ENCODE results near the gene SLC39A11. TPM values are rescaled to one million over a fixed set of nuclear protein-coding genes. Genes with fewer than 3 reads are reported as not detected.

SLC39A11 gene
- total and polyA plus RNA-seq, 4 donors: 18.9 to 44.9 (median 28.2) TPM

DNA sequence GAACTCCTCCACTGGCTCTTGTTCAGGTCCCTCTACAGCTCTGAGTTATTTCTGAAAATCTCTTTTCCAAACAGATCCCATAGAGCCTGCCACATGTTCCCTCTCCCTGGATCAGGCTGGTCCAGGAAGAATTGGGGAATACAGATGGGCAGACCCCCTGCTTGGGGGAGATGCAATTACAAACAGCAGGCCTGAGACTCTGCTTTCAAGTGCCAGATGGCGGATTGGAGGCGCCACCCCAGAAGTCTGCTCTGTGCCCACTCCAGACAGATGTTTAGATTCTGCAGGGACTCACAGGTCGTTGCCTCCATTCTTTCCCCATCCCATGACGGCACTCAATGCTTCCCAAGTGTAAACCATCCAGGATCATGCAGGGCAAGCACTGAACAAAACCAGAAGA, 316.6 kb downstream of the SLC39A11 start:
- Histone ChIP-seq H3K4me3 (ENCODE audit: low read depth in 1 of 3, low read length in 3 of 3) (no peak overlapping the region), H3K27ac (ENCODE audit: low read depth in 1 of 2, low read length in 2 of 2) (no peak overlapping the region), H3K36me3 (ENCODE audit: control insufficient read depth in 4 of 4, insufficient read depth in 3 of 4, low read depth in 1 of 4, low read length in 3 of 4) (peaks cover 0 to 4% (median 2%) of the 10 kb centered on the region in 4 donors), H3K9me3 (ENCODE audit: control insufficient read depth in 4 of 4, low read length in 3 of 4) (no peaks in the 10 kb centered on the region), H3K27me3 (ENCODE audit: control insufficient read depth in 4 of 4, insufficient read depth in 4 of 4, low read length in 3 of 4) (no peaks in the 10 kb centered on the region), H3K9ac (ENCODE audit: low read depth in 1 of 2, low read length in 2 of 2) (no peak overlapping the region), H3K4me1 (ENCODE audit: control insufficient read depth in 4 of 4, insufficient read depth in 4 of 4, low read length in 3 of 4) (no peaks in the 10 kb centered on the region)
- no peak for DNase-seq (ENCODE audit: low spot score)
- TF ChIP-seq EGR1 (IDR thresholded peaks at IDR 0.05; ENCODE audit: low read depth in 2 of 2): no peak
- TF ChIP-seq, protein P1, sequence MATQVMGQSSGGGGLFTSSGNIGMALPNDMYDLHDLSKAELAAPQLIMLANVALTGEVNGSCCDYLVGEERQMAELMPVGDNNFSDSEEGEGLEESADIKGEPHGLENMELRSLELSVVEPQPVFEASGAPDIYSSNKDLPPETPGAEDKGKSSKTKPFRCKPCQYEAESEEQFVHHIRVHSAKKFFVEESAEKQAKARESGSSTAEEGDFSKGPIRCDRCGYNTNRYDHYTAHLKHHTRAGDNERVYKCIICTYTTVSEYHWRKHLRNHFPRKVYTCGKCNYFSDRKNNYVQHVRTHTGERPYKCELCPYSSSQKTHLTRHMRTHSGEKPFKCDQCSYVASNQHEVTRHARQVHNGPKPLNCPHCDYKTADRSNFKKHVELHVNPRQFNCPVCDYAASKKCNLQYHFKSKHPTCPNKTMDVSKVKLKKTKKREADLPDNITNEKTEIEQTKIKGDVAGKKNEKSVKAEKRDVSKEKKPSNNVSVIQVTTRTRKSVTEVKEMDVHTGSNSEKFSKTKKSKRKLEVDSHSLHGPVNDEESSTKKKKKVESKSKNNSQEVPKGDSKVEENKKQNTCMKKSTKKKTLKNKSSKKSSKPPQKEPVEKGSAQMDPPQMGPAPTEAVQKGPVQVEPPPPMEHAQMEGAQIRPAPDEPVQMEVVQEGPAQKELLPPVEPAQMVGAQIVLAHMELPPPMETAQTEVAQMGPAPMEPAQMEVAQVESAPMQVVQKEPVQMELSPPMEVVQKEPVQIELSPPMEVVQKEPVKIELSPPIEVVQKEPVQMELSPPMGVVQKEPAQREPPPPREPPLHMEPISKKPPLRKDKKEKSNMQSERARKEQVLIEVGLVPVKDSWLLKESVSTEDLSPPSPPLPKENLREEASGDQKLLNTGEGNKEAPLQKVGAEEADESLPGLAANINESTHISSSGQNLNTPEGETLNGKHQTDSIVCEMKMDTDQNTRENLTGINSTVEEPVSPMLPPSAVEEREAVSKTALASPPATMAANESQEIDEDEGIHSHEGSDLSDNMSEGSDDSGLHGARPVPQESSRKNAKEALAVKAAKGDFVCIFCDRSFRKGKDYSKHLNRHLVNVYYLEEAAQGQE (IDR thresholded peaks at IDR 0.05): no peak
- TF ChIP-seq, protein P2, sequence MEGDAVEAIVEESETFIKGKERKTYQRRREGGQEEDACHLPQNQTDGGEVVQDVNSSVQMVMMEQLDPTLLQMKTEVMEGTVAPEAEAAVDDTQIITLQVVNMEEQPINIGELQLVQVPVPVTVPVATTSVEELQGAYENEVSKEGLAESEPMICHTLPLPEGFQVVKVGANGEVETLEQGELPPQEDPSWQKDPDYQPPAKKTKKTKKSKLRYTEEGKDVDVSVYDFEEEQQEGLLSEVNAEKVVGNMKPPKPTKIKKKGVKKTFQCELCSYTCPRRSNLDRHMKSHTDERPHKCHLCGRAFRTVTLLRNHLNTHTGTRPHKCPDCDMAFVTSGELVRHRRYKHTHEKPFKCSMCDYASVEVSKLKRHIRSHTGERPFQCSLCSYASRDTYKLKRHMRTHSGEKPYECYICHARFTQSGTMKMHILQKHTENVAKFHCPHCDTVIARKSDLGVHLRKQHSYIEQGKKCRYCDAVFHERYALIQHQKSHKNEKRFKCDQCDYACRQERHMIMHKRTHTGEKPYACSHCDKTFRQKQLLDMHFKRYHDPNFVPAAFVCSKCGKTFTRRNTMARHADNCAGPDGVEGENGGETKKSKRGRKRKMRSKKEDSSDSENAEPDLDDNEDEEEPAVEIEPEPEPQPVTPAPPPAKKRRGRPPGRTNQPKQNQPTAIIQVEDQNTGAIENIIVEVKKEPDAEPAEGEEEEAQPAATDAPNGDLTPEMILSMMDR (IDR thresholded peaks at IDR 0.05; ENCODE audit: low read depth, low read length, missing input control): no peak
- TF ChIP-seq GABPA (IDR thresholded peaks at IDR 0.05 in 1 of 2, conservative IDR thresholded peaks at IDR 0.05 in 1 of 2): no peak
- TF ChIP-seq FOXA1 (IDR thresholded peaks at IDR 0.05): no peak
- TF ChIP-seq RAD21 (IDR thresholded peaks at IDR 0.05): no peak
- TF ChIP-seq HNF4A (conservative IDR thresholded peaks at IDR 0.05): no peak
- TF ChIP-seq, protein P3, sequence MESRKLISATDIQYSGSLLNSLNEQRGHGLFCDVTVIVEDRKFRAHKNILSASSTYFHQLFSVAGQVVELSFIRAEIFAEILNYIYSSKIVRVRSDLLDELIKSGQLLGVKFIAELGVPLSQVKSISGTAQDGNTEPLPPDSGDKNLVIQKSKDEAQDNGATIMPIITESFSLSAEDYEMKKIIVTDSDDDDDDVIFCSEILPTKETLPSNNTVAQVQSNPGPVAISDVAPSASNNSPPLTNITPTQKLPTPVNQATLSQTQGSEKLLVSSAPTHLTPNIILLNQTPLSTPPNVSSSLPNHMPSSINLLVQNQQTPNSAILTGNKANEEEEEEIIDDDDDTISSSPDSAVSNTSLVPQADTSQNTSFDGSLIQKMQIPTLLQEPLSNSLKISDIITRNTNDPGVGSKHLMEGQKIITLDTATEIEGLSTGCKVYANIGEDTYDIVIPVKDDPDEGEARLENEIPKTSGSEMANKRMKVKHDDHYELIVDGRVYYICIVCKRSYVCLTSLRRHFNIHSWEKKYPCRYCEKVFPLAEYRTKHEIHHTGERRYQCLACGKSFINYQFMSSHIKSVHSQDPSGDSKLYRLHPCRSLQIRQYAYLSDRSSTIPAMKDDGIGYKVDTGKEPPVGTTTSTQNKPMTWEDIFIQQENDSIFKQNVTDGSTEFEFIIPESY (IDR thresholded peaks at IDR 0.05): no peak
- no peak for TF ChIP-seq RXRA (IDR thresholded peaks at IDR 0.05)
- TF ChIP-seq JUND (IDR thresholded peaks at IDR 0.05): no peak
- WGBS: 87% methylated on average over 4 of the region's 4 CpGs

DNA sequence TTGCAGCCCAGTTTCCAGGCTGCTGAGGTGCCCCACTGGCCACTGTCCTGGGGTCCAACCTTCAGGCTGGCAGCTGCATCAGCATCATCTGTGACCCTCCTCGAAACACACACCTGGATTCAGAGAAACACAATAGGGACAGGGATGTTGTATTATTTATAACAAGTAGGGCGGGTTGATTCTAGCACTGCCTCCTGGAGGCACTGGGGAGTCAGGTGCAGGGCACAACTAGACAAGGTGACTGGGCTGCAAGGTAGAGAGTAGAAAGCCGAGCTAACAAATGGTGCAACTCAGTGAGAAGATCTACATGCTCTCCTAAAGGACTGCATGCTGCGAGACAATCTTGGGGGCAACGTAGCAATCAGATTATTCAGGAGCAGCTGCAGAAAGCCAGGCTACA, 317.3 kb downstream of the SLC39A11 start:
- H3K36me3 ChIP-seq (ENCODE audit: control insufficient read depth in 4 of 4, insufficient read depth in 3 of 4, low read depth in 1 of 4, low read length in 3 of 4): peaks cover 0 to 4% (median 2%) of the 10 kb centered on the region in 4 donors
- no peaks in the 10 kb centered on the region for H3K27me3 ChIP-seq (ENCODE audit: control insufficient read depth in 4 of 4, insufficient read depth in 4 of 4, low read length in 3 of 4)
- no peak overlapping the region for H3K27ac ChIP-seq (ENCODE audit: low read depth in 1 of 2, low read length in 2 of 2)
- 98% methylated on average over 5 of the region's 5 CpGs for WGBS
- H3K4me1 ChIP-seq (ENCODE audit: control insufficient read depth in 4 of 4, insufficient read depth in 4 of 4, low read length in 3 of 4): no peaks in the 10 kb centered on the region
- H3K9ac ChIP-seq (ENCODE audit: low read depth in 1 of 2, low read length in 2 of 2): no peak overlapping the region
- H3K9me3 ChIP-seq (ENCODE audit: control insufficient read depth in 4 of 4, low read length in 3 of 4): no peaks in the 10 kb centered on the region
- DNase-seq (ENCODE audit: low spot score): no peak
- no peak overlapping the region for H3K4me3 ChIP-seq (ENCODE audit: low read depth in 1 of 3, low read length in 3 of 3)
- TF ChIP-seq GABPA (IDR thresholded peaks at IDR 0.05 in 1 of 2, conservative IDR thresholded peaks at IDR 0.05 in 1 of 2): no peak
- TF ChIP-seq, protein P1 (IDR thresholded peaks at IDR 0.05): no peak
- no peak for TF ChIP-seq HNF4A (conservative IDR thresholded peaks at IDR 0.05)
- no peak for TF ChIP-seq RXRA (IDR thresholded peaks at IDR 0.05)
- no peak for TF ChIP-seq EGR1 (IDR thresholded peaks at IDR 0.05; ENCODE audit: low read depth in 2 of 2)
- TF ChIP-seq, protein P3 (IDR thresholded peaks at IDR 0.05): no peak
- no peak for TF ChIP-seq FOXA2 (IDR thresholded peaks at IDR 0.05)
- no peak for TF ChIP-seq SP1 (IDR thresholded peaks at IDR 0.05)
- TF ChIP-seq, protein P2 (IDR thresholded peaks at IDR 0.05; ENCODE audit: low read depth, low read length, missing input control): no peak
- TF ChIP-seq NR2F2 (IDR thresholded peaks at IDR 0.05): no peak
- TF ChIP-seq YY1 (IDR thresholded peaks at IDR 0.05): no peak
- TF ChIP-seq HNF4G (IDR thresholded peaks at IDR 0.05): no peak
- TF ChIP-seq, protein P4, sequence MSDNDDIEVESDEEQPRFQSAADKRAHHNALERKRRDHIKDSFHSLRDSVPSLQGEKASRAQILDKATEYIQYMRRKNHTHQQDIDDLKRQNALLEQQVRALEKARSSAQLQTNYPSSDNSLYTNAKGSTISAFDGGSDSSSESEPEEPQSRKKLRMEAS (IDR thresholded peaks at IDR 0.05): no peak
